ENCODE results near the gene KCNMB3.

KCNMB3 gene, protein sequence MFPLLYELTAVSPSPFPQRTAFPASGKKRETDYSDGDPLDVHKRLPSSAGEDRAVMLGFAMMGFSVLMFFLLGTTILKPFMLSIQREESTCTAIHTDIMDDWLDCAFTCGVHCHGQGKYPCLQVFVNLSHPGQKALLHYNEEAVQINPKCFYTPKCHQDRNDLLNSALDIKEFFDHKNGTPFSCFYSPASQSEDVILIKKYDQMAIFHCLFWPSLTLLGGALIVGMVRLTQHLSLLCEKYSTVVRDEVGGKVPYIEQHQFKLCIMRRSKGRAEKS

DNA sequence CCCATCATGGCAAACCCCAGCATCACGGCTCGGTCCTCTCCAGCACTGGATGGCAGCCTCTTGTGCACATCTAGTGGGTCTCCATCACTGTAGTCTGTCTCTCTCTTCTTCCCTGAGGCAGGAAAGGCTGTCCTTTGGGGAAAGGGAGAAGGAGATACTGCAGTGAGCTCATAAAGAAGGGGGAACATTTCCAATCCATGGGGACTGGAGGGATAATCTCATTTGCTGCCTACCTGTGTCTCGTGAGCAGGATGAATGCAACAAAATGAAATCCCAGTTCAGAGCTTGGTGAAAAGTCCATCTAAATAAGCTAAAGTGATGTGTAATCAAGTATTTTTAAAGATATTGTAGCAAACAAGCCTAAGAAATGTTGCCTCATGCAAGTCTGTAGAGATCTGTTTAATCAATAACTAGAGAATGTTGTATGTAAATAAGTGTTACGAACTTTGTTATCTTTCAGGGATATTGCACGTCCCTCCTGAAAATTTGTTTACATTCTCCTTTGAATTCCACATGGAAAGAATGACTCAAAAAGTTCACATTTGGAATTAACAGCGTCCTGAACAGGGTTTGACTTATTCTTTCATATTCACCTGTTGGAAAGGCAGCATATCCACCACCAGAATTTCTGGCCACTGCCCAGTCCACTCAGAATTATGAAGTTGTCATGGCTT, at the start of gene KCNMB3:
KCNMB3 (minus strand) TSS at position 312 of the 674 bp plus-strand sequence; CDS start at position 188, 124 bp downstream.
- no peak within 1 kb of the TSS for H3K9ac ChIP-seq (ENCODE audit: low read length)
- H3K27ac ChIP-seq (ENCODE audit: low read depth, low read length, poor library complexity, severe bottlenecking) = no peak within 1 kb of the TSS
- no peak within 1 kb of the TSS for H2AFZ ChIP-seq (ENCODE audit: low read length)
- TF ChIP-seq, protein P1, sequence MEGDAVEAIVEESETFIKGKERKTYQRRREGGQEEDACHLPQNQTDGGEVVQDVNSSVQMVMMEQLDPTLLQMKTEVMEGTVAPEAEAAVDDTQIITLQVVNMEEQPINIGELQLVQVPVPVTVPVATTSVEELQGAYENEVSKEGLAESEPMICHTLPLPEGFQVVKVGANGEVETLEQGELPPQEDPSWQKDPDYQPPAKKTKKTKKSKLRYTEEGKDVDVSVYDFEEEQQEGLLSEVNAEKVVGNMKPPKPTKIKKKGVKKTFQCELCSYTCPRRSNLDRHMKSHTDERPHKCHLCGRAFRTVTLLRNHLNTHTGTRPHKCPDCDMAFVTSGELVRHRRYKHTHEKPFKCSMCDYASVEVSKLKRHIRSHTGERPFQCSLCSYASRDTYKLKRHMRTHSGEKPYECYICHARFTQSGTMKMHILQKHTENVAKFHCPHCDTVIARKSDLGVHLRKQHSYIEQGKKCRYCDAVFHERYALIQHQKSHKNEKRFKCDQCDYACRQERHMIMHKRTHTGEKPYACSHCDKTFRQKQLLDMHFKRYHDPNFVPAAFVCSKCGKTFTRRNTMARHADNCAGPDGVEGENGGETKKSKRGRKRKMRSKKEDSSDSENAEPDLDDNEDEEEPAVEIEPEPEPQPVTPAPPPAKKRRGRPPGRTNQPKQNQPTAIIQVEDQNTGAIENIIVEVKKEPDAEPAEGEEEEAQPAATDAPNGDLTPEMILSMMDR (IDR thresholded peaks at IDR 0.05; ENCODE audit: low read length) = no peak
- no peak for TF ChIP-seq EZH2 (IDR thresholded peaks at IDR 0.05; ENCODE audit: borderline replicate concordance, low read length)
- H3K36me3 ChIP-seq (ENCODE audit: insufficient read depth, low read length) = peaks cover 42% of the 10 kb centered on the region
- no peaks in the 10 kb centered on the region for H3K9me2 ChIP-seq (ENCODE audit: low read depth, low read length)
- H3K9me3 ChIP-seq (ENCODE audit: low read length) = 0 out of 2 replicates have a peak, but pooled peaks cover 4% of the 10 kb centered on the region
- no peaks in the 10 kb centered on the region for H3F3A ChIP-seq (ENCODE audit: insufficient read depth, low read length)
- H3K79me2 ChIP-seq (ENCODE audit: insufficient read depth, low read length) = 0 out of 2 replicates have a peak, but pooled peaks cover 6% of the 10 kb centered on the region
- H3K4me3 ChIP-seq (ENCODE audit: low read depth, low read length, poor library complexity, severe bottlenecking) = no peak within 1 kb of the TSS
- H3K4me2 ChIP-seq (ENCODE audit: low read length) = no peak within 1 kb of the TSS
- H3K4me1 ChIP-seq (ENCODE audit: insufficient read depth, low read length, severe bottlenecking) = peaks cover 6% of the 10 kb centered on the region
- no peaks in the 10 kb centered on the region for H4K20me1 ChIP-seq (ENCODE audit: insufficient read depth, low read length)
- H3K27me3 ChIP-seq (ENCODE audit: insufficient read depth, low read length) = no peaks in the 10 kb centered on the region

DNA sequence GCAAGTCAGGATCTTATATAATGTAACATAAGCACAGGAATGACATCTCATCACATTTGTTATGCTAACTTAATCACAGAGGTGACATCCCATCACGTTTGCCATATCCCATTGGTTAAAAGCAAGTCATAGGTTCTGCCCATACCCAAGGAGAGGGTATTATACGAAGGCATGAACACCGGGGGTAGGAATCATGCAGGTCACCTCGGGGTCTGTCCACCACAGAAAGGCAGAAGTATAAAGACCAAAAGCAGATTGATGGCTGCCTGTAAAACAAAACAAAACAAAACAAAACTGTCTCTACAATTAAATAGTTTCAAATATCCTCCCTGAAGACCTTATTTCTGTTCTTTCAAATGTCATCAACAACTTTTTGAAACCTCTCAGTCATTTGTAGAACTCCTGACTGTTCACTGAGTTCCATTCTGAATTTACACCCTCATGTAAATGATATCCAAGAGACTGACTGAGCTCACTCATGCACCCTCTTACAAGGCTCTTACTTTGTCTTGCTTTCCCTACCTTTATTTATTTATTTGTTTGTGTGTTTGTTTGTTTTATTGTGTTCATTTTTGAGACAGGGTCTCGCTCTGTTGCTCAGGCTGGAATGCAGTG, 49.2 kb upstream of the KCNMB3 start:
- no peak overlapping the region for H2AFZ ChIP-seq (ENCODE audit: low read length)
- H3K9me3 ChIP-seq (ENCODE audit: low read length) = peaks cover 3% of the 10 kb centered on the region; the same call in 1 of the 2 replicates
- no peaks in the 10 kb centered on the region for H3K79me2 ChIP-seq (ENCODE audit: insufficient read depth, low read length)
- no peaks in the 10 kb centered on the region for H3K27me3 ChIP-seq (ENCODE audit: insufficient read depth, low read length)
- H4K20me1 ChIP-seq (ENCODE audit: insufficient read depth, low read length) = no peaks in the 10 kb centered on the region
- H3K27ac ChIP-seq (ENCODE audit: low read depth, low read length, poor library complexity, severe bottlenecking) = no peak overlapping the region
- no peak overlapping the region for H3K9ac ChIP-seq (ENCODE audit: low read length)
- H3K36me3 ChIP-seq (ENCODE audit: insufficient read depth, low read length) = no peaks in the 10 kb centered on the region
- H3K4me3 ChIP-seq (ENCODE audit: low read depth, low read length, poor library complexity, severe bottlenecking) = no peak overlapping the region
- H3K4me2 ChIP-seq (ENCODE audit: low read length) = no peak overlapping the region
- no peaks in the 10 kb centered on the region for H3K4me1 ChIP-seq (ENCODE audit: insufficient read depth, low read length, severe bottlenecking)
- no peaks in the 10 kb centered on the region for H3K9me2 ChIP-seq (ENCODE audit: low read depth, low read length)
- TF ChIP-seq, protein P1 (IDR thresholded peaks at IDR 0.05; ENCODE audit: low read length) = no peak
- TF ChIP-seq EZH2 (IDR thresholded peaks at IDR 0.05; ENCODE audit: borderline replicate concordance, low read length) = no peak
- H3F3A ChIP-seq (ENCODE audit: insufficient read depth, low read length) = no peaks in the 10 kb centered on the region

DNA sequence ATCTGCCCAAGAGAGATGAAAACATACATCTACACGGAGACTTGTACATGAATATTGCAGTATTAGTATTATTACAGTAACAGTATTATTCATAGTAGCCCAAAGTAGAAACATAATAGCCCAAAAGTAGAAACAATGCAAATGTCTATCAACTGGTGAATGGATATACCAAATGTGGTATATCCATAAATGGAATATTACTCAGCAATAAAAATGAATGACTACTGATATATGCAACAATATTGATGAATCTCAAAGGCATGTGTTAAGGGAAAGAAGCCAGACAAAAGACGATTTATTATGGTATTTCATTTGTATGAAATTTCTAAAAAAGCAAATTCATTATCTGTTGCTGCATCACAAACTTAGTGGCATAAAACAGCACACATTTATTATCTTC, 48.4 kb upstream of the KCNMB3 start:
- Histone ChIP-seq H3K27me3 (ENCODE audit: insufficient read depth, low read length) (no peaks in the 10 kb centered on the region), H3K9me2 (ENCODE audit: low read depth, low read length) (no peaks in the 10 kb centered on the region), H3K9me3 (ENCODE audit: low read length) (peaks cover 3% of the 10 kb centered on the region; the same call in 1 of the 2 replicates), H2AFZ (ENCODE audit: low read length) (no peak overlapping the region), H4K20me1 (ENCODE audit: insufficient read depth, low read length) (no peaks in the 10 kb centered on the region), H3K4me3 (ENCODE audit: low read depth, low read length, poor library complexity, severe bottlenecking) (no peak overlapping the region), H3K9ac (ENCODE audit: low read length) (no peak overlapping the region), H3K36me3 (ENCODE audit: insufficient read depth, low read length) (no peaks in the 10 kb centered on the region), H3K79me2 (ENCODE audit: insufficient read depth, low read length) (no peaks in the 10 kb centered on the region), H3K27ac (ENCODE audit: low read depth, low read length, poor library complexity, severe bottlenecking) (no peak overlapping the region), H3K4me1 (ENCODE audit: insufficient read depth, low read length, severe bottlenecking) (no peaks in the 10 kb centered on the region), H3K4me2 (ENCODE audit: low read length) (no peak overlapping the region), H3F3A (ENCODE audit: insufficient read depth, low read length) (no peaks in the 10 kb centered on the region)
- TF ChIP-seq, protein P1 (IDR thresholded peaks at IDR 0.05; ENCODE audit: low read length) = no peak
- TF ChIP-seq EZH2 (IDR thresholded peaks at IDR 0.05; ENCODE audit: borderline replicate concordance, low read length) = no peak
